ENCODE measurements around the gene SSX4.
"Not testable (repeated sequence)": the region's sequence is repeated elsewhere in the genome, so short reads cannot be mapped to it uniquely, and the experiment has no call there.

SSX4 gene

DNA sequence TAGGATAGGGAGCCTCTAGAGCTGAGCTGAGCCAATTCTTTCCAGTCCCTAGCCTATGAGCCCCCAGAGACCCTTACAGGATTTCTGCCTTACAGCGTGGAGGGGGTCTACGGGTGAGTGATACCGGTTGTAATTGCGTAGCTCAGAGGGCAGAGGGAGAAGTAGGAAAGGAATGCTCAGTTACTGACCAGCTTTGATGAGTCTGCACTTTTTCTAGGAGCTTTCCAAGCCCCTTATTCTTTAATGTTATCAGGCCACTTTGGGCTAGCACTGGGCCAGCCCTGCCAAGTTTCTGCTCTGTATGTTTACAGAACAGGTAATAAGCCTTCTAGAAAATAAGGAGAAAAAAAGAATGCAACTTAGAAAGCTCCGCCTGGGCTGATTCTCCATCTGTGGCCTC, 46.3 kb downstream of the SSX4 start:
- H3K9me3 ChIP-seq (ENCODE audit: control insufficient read depth, insufficient read depth, low read length): peaks cover 28% of the 10 kb centered on the region
- H3K9ac ChIP-seq (ENCODE audit: low read depth, low read length); H3K27me3 ChIP-seq (ENCODE audit: control insufficient read depth, insufficient read depth, low read length); H3K4me3 ChIP-seq (ENCODE audit: low read depth, low read length); H3K27ac ChIP-seq (ENCODE audit: low read depth, low read length); H3K4me1 ChIP-seq (ENCODE audit: control insufficient read depth, insufficient read depth, low read length); H3K36me3 ChIP-seq (ENCODE audit: control insufficient read depth, insufficient read depth, low read length): not testable (repeated sequence)

DNA sequence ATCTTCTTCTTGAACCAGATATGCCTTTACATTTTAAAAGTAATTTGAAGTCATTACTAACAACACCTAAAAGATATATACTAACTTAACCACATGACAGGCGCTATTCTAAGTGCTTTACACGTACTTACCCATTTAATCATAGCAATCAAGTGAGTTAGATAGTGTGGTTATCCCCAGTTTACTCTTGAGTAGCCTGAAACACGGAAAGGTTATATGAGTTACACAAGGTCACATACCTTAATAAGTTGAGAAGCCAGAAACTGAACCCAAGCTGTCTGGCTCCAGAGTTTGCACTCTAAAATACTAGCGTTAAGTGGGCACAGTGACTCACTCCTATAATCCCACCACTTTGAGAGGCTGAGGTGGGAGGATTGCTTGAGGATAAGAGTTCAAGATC, 46.8 kb downstream of the SSX4 start:
- not testable (repeated sequence) for H3K9ac ChIP-seq (ENCODE audit: low read depth, low read length); H3K4me3 ChIP-seq (ENCODE audit: low read depth, low read length); H3K27me3 ChIP-seq (ENCODE audit: control insufficient read depth, insufficient read depth, low read length); H3K36me3 ChIP-seq (ENCODE audit: control insufficient read depth, insufficient read depth, low read length); H3K27ac ChIP-seq (ENCODE audit: low read depth, low read length); H3K4me1 ChIP-seq (ENCODE audit: control insufficient read depth, insufficient read depth, low read length)
- H3K9me3 ChIP-seq (ENCODE audit: control insufficient read depth, insufficient read depth, low read length): peaks cover 28% of the 10 kb centered on the region

DNA sequence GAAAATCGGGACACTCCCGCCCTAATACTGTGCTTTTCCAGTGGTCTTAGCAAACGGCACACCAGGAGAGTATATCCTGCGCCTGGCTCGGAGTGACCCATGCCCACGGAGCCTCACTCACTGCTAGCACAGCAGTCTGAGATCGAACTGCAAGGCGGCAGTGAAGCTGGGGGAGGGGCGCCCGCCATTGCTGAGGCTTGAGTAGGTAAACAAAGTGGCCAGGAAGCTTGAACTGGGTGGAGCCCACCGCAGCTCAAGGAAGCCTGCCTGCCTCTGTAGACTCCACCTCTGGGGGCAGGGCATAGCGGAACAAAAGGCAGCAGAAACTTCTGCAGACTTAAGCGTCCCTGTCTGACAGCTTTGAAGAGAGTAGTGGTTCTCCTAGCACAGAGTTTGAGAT, 50.4 kb downstream of the SSX4 start:
- H3K9me3 ChIP-seq (ENCODE audit: control insufficient read depth, insufficient read depth, low read length): peaks cover 28% of the 10 kb centered on the region
- H3K9ac ChIP-seq (ENCODE audit: low read depth, low read length): not testable (repeated sequence)

More for the DNA sequence above, 50.4 kb downstream of the SSX4 start:
- H3K4me1 ChIP-seq (ENCODE audit: control insufficient read depth, insufficient read depth, low read length); H3K27ac ChIP-seq (ENCODE audit: low read depth, low read length); H3K4me3 ChIP-seq (ENCODE audit: low read depth, low read length); H3K36me3 ChIP-seq (ENCODE audit: control insufficient read depth, insufficient read depth, low read length); H3K27me3 ChIP-seq (ENCODE audit: control insufficient read depth, insufficient read depth, low read length): not testable (repeated sequence)

All from HUES48 (cell line).